RWPE2 (cell line): ENCODE results near the gene NAPB.

Source experiments
- ATAC-seq: fragments of 200-7000 bp; cut with Tn5 transposase; 3 replicates; pipeline ENCODE4 v1.9.1; 2021; ENCODE audit warnings: low read depth
- DNase-seq: peaks from one replicate; pipeline ENCODE4 v3.0.0-alpha.2; 2020; ENCODE audit warnings: low spot score
- H3K27ac ChIP-seq: fragments of 450-650 bp; 2 replicates; pipeline ENCODE4 v1.5.1; 2017; ENCODE audit warnings: mild to moderate bottlenecking; ENCODE audit not compliant: poor library complexity, severe bottlenecking
- H3K27me3 ChIP-seq: fragments of 250-450 bp; sonication (Bioruptor Pico); 2 replicates; pipeline ENCODE4 v1.5.1; 2021; ENCODE audit warnings: mild to moderate bottlenecking, moderate library complexity; ENCODE audit not compliant: insufficient read depth, poor library complexity, severe bottlenecking
- H3K36me3 ChIP-seq: fragments of 250-450 bp; sonication (Bioruptor Pico); 2 replicates; pipeline ENCODE4 v1.5.1; 2020; ENCODE audit warnings: low read depth, mild to moderate bottlenecking, moderate library complexity
- H3K4me1 ChIP-seq: fragments of 250-450 bp; sonication (Bioruptor Pico); 2 replicates; pipeline ENCODE4 v1.5.1; 2021; ENCODE audit warnings: mild to moderate bottlenecking, moderate library complexity; ENCODE audit not compliant: insufficient read depth, poor library complexity, severe bottlenecking
- H3K4me3 ChIP-seq: fragments of 250-450 bp; sonication (Bioruptor Pico); 2 replicates; pipeline ENCODE4 v1.5.1; 2021; ENCODE audit warnings: mild to moderate bottlenecking, moderate library complexity; ENCODE audit not compliant: severe bottlenecking
- H3K9me3 ChIP-seq: fragments of 250-450 bp; sonication (Bioruptor Pico); 2 replicates; pipeline ENCODE4 v1.5.1; 2021; ENCODE audit warnings: mild to moderate bottlenecking, moderate library complexity; ENCODE audit not compliant: severe bottlenecking
- CTCF ChIP-seq: fragments of 450-650 bp; IDR thresholded peaks from one replicate; pipeline ENCODE4 v1.5.1; 2017; ENCODE audit warnings: mild to moderate bottlenecking, moderate library complexity; ENCODE audit not compliant: poor library complexity, severe bottlenecking

NAPB gene

GRCh38 chr20:23419657-23419994 is 1.7 kb downstream of the NAPB start:
- ATAC-seq (no peak), DNase-seq (no peak)
- H3K27me3 ChIP-seq: no peaks in the 10 kb centered on the region
- H3K9me3 ChIP-seq: no peaks in the 10 kb centered on the region
- TF ChIP-seq CTCF: no peak
- peak overlapping the region; percentile 88 for H3K4me3 ChIP-seq
- H3K27ac ChIP-seq: peak overlapping the region; percentile 78
- peaks cover 4% of the 10 kb centered on the region for H3K4me1 ChIP-seq
- no peaks in the 10 kb centered on the region for H3K36me3 ChIP-seq

- no peak overlapping the region for H3K27ac ChIP-seq
Observed at GRCh38 chr20:23417861-23418260, 3.4 kb downstream of the NAPB start.

GRCh38 chr20:23415959-23416583 is 5.2 kb downstream of the NAPB start:
- TF ChIP-seq CTCF: no peak
- no peak overlapping the region for H3K27ac ChIP-seq
- no peak for ATAC-seq
- no peaks in the 10 kb centered on the region for H3K36me3 ChIP-seq
- H3K4me1 ChIP-seq: peaks cover 4% of the 10 kb centered on the region
- no peak for DNase-seq
- H3K4me3 ChIP-seq: no peak overlapping the region
- H3K9me3 ChIP-seq: no peaks in the 10 kb centered on the region
- H3K27me3 ChIP-seq: no peaks in the 10 kb centered on the region

More at GRCh38 chr20:23417861-23418260, 3.4 kb downstream of the NAPB start:
- Histone ChIP-seq H3K4me3 (no peak overlapping the region), H3K9me3 (no peaks in the 10 kb centered on the region), H3K36me3 (no peaks in the 10 kb centered on the region), H3K27me3 (no peaks in the 10 kb centered on the region), H3K4me1 (peaks cover 4% of the 10 kb centered on the region)
- no peak for DNase-seq
- no peak for TF ChIP-seq CTCF
- no peak for ATAC-seq

GRCh38 chr20:23415555-23415954 is 5.7 kb downstream of the NAPB start:
- Histone ChIP-seq H3K4me3 (no peak overlapping the region), H3K4me1 (peaks cover 4% of the 10 kb centered on the region), H3K9me3 (no peaks in the 10 kb centered on the region), H3K36me3 (no peaks in the 10 kb centered on the region), H3K27ac (no peak overlapping the region), H3K27me3 (no peaks in the 10 kb centered on the region)
- ATAC-seq: no peak
- no peak for TF ChIP-seq CTCF
- no peak for DNase-seq

GRCh38 chr20:23414526-23415188 is 6.6 kb downstream of the NAPB start:
- Histone ChIP-seq H3K4me1 (peaks cover 4% of the 10 kb centered on the region), H3K36me3 (no peaks in the 10 kb centered on the region), H3K9me3 (no peaks in the 10 kb centered on the region), H3K4me3 (no peak overlapping the region), H3K27ac (no peak overlapping the region), H3K27me3 (no peaks in the 10 kb centered on the region)
- DNase-seq (no peak), ATAC-seq (no peak)
- TF ChIP-seq CTCF: no peak
